Measurements from ENCODE around the gene MXI1.
A peak's percentile ranks its signal among the peaks of the same experiment; 100 is the strongest.

MXI1 gene

DNA sequence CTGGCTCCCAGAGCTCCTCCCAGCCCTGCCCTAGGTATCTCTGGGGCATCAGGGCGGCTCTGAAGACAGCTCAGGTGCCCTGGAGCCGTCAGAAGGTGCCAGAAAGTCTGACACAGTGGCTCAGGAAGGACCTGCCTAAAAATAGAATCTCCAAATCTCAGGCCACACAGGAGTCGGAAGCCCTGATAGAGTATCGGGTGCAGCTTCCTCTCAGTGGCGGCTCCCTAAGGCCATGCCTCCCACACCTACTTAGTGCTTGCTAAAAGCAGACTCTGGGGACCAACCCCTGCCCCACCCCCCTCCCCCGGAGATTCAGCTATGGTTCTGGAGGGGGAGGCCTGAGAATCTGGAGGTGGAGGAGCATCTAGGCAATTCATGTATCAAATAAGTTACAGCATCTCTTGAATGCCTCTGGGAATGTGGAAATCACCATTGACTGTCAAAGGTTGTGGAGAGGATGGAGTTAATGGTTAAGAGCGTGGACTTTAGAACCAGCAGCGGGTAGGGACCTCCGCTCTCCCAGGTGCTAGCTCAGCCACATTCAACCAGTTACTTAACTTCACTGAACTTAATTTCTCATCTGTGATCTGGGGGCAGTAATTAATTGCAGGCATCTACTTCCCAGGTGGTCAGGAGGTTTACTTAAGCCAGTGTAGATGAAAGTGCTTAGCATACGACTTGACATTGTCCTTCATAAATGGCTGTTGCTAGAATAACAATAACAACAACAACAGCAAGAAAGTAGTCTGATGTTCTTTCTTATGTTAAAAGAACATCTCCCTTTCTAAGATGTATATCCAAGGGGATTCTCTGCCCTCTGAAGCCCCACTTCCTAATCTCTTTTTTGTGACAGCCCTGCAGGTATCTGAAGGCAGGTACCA lies 38.6 kb upstream of the MXI1 start:
- no peak overlapping the region for H3K27ac ChIP-seq (replicated peaks)
- no peaks in the 10 kb centered on the region for H3K27me3 ChIP-seq (ENCODE audit: insufficient read depth, poor library complexity, severe bottlenecking)
- no peak overlapping the region for H3K4me3 ChIP-seq (replicated peaks; ENCODE audit: insufficient read depth, low read length)
- TF ChIP-seq REST (IDR thresholded peaks at IDR 0.05; ENCODE audit: insufficient replicate concordance, low read depth): no peak
- no peak for TF ChIP-seq GABPA (IDR thresholded peaks at IDR 0.05; ENCODE audit: low read depth)
- TF ChIP-seq SPI1 (IDR thresholded peaks at IDR 0.05; ENCODE audit: borderline replicate concordance, low read depth): no peak
- TF ChIP-seq POLR2AphosphoS5 (IDR thresholded peaks at IDR 0.05; ENCODE audit: low read depth): no peak
- no peak for TF ChIP-seq CTCF (IDR thresholded peaks at IDR 0.05; ENCODE audit: insufficient read depth, low read length)
- DNase-seq (ENCODE audit: low read depth in 1 of 2, low spot score in 1 of 2): no peak

DNA sequence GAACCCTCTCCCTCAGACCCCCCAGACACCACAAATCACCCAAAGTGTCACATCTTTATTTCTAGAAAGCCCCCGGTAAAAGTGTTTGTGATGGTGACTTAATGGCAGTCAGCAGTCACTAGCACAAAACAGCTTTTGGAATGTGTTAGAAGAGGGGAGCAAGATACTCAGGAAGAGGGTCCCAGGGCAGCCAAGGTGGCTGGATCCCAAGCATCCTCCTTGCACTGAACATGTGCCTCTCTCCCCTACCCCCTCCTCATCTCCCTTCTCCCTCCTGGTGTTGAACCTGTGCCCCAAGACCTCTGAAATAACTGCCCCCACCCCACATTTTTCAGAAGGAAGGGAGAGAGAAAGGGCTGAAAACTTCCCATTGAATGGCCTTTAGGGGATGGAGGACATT lies 37.8 kb upstream of the MXI1 start:
- Histone ChIP-seq H3K27ac (replicated peaks) (no peak overlapping the region), H3K27me3 (ENCODE audit: insufficient read depth, poor library complexity, severe bottlenecking) (no peaks in the 10 kb centered on the region), H3K4me3 (replicated peaks; ENCODE audit: insufficient read depth, low read length) (no peak overlapping the region)
- no peak for DNase-seq (ENCODE audit: low read depth in 1 of 2, low spot score in 1 of 2)
- no peak for TF ChIP-seq POLR2AphosphoS5 (IDR thresholded peaks at IDR 0.05; ENCODE audit: low read depth)
- no peak for TF ChIP-seq GABPA (IDR thresholded peaks at IDR 0.05; ENCODE audit: low read depth)
- no peak for TF ChIP-seq SPI1 (IDR thresholded peaks at IDR 0.05; ENCODE audit: borderline replicate concordance, low read depth)

- peak in 1 of 2 experiments; percentile 25 for DNase-seq (ENCODE audit: low read depth in 1 of 2, low spot score in 1 of 2)
- Histone ChIP-seq H3K27ac (replicated peaks) (no peak overlapping the region), H3K4me3 (replicated peaks; ENCODE audit: insufficient read depth, low read length) (no peak overlapping the region), H3K27me3 (ENCODE audit: insufficient read depth, poor library complexity, severe bottlenecking) (no peaks in the 10 kb centered on the region)
- TF ChIP-seq SPI1 (IDR thresholded peaks at IDR 0.05; ENCODE audit: borderline replicate concordance, low read depth): no peak; the same call in 1 of the 2 replicates
- TF ChIP-seq GABPA (IDR thresholded peaks at IDR 0.05; ENCODE audit: low read depth): no peak
- no peak for TF ChIP-seq REST (IDR thresholded peaks at IDR 0.05; ENCODE audit: insufficient replicate concordance, low read depth)
- no peak for TF ChIP-seq CTCF (IDR thresholded peaks at IDR 0.05; ENCODE audit: insufficient read depth, low read length)
- TF ChIP-seq POLR2AphosphoS5 (IDR thresholded peaks at IDR 0.05; ENCODE audit: low read depth): no peak
Observed at GRCh38 chr10:110170142-110170971, 37.0 kb upstream of the MXI1 start.

DNA sequence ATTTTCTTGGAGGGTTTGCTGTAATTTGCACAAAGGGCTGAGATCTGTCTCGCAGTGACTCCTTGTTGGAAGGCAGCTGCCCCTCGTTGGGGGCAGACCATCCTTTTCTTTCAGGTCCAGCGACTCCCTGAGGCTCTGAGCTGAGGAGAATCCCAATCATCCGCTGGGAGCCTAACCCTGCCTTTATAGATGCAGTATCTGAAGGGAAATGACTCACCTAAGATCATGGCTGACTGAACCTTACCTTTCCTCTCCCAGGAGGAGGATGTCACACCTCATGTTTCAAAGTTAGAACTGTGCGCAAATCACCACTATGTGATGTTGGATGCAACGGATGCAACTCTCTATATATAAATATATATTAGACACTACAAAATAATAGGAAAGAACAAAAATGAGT lies 36.4 kb upstream of the MXI1 start:
- Histone ChIP-seq H3K27ac (replicated peaks) (no peak overlapping the region), H3K27me3 (ENCODE audit: insufficient read depth, poor library complexity, severe bottlenecking) (no peaks in the 10 kb centered on the region), H3K4me3 (replicated peaks; ENCODE audit: insufficient read depth, low read length) (no peak overlapping the region)
- no peak for TF ChIP-seq REST (IDR thresholded peaks at IDR 0.05; ENCODE audit: insufficient replicate concordance, low read depth)
- TF ChIP-seq GABPA (IDR thresholded peaks at IDR 0.05; ENCODE audit: low read depth): no peak
- TF ChIP-seq POLR2AphosphoS5 (IDR thresholded peaks at IDR 0.05; ENCODE audit: low read depth): no peak
- no peak for TF ChIP-seq SPI1 (IDR thresholded peaks at IDR 0.05; ENCODE audit: borderline replicate concordance, low read depth)
- TF ChIP-seq CTCF (IDR thresholded peaks at IDR 0.05; ENCODE audit: insufficient read depth, low read length): no peak
- no peak for DNase-seq (ENCODE audit: low read depth in 1 of 2, low spot score in 1 of 2)
